ENCODE data around the gene ITGA2B. TPM values are rescaled to one million over a fixed set of nuclear protein-coding genes. Genes with fewer than 3 reads are reported as not detected.

ITGA2B gene
- total and polyA plus RNA-seq, 8 donors: under 0.01 to 2.4 (median 0.46) TPM; not detected in 3

GRCh38 chr17:44400226-44400847 is 10.9 kb upstream of the ITGA2B start:
- no peak for TF ChIP-seq POLR2AphosphoS5 (IDR thresholded peaks at IDR 0.05)
- TF ChIP-seq CTCF (IDR thresholded peaks at IDR 0.05): peak in 4 of 7 experiments; percentile 11 to 36 (median 28)
- Histone ChIP-seq H3K4me1 (no peaks in the 10 kb centered on the region), H3K36me3 (peaks cover 45 to 93% (median 83%) of the 10 kb centered on the region in 4 donors), H3K27ac (no peak overlapping the region), H3K27me3 (no peaks in the 10 kb centered on the region), H3K4me3 (no peak overlapping the region), H3K9me3 (no peaks in the 10 kb centered on the region)
- peak in 1 of 2 donors; percentile 53 for DNase-seq
- WGBS, 5 donors: 84 to 98% (median 95%) methylated on average over 3 of the region's 3 CpGs
- intact Hi-C loops (cut with DNase I; ENCODE audit: low total_unique reads): no loop called here

- TF ChIP-seq EP300 (IDR thresholded peaks at IDR 0.05) (no peak), POLR2A (IDR thresholded peaks at IDR 0.05) (no peak), POLR2AphosphoS5 (IDR thresholded peaks at IDR 0.05) (no peak)
- Histone ChIP-seq H3K4me3 (no peak overlapping the region), H3K4me1 (no peaks in the 10 kb centered on the region), H3K27me3 (no peaks in the 10 kb centered on the region), H3K27ac (no peak overlapping the region), H3K9me3 (no peaks in the 10 kb centered on the region), H3K36me3 (peaks cover 45 to 82% (median 70%) of the 10 kb centered on the region in 4 donors)
- WGBS, 5 donors: 95 to 97% (median 97%) methylated on average over 35 to 41 of the region's 41 CpGs
- intact Hi-C loops (cut with DNase I; ENCODE audit: low total_unique reads): no loop called here
- DNase-seq: no peak
Observed at GRCh38 chr17:44398692-44399691, 9.5 kb upstream of the ITGA2B start.

- Histone ChIP-seq H3K9me3 (no peaks in the 10 kb centered on the region), H3K36me3 (peaks cover 40 to 70% (median 58%) of the 10 kb centered on the region in 4 donors), H3K27ac (no peak overlapping the region), H3K4me3 (no peak overlapping the region), H3K27me3 (no peaks in the 10 kb centered on the region), H3K4me1 (peaks cover 0 to 4% (median 0%) of the 10 kb centered on the region in 4 donors)
- intact Hi-C loops (cut with DNase I; ENCODE audit: low total_unique reads): no loop called here
- no peak for DNase-seq
- TF ChIP-seq EP300 (IDR thresholded peaks at IDR 0.05) (no peak), CTCF (IDR thresholded peaks at IDR 0.05) (no peak), POLR2A (IDR thresholded peaks at IDR 0.05) (no peak)
- WGBS, 5 donors: 91 to 97% (median 94%) methylated on average over 7 to 8 of the region's 8 CpGs
Observed at GRCh38 chr17:44397479-44398440, 8.3 kb upstream of the ITGA2B start.

GRCh38 chr17:44396946-44397345 is 7.5 kb upstream of the ITGA2B start:
- intact Hi-C loops (cut with DNase I; ENCODE audit: low total_unique reads): no loop called here
- Histone ChIP-seq H3K27ac (no peak overlapping the region), H3K4me1 (peaks cover 0 to 4% (median 0%) of the 10 kb centered on the region in 4 donors), H3K9me3 (no peaks in the 10 kb centered on the region), H3K27me3 (no peaks in the 10 kb centered on the region), H3K36me3 (peaks cover 40 to 62% (median 52%) of the 10 kb centered on the region in 4 donors), H3K4me3 (no peak overlapping the region)
- WGBS, 5 donors: 93 to 98% (median 96%) methylated on average over 5 of the region's 5 CpGs
- no peak for DNase-seq
- TF ChIP-seq CTCF (IDR thresholded peaks at IDR 0.05) (no peak), POLR2A (IDR thresholded peaks at IDR 0.05) (no peak), EP300 (IDR thresholded peaks at IDR 0.05) (no peak), POLR2AphosphoS5 (IDR thresholded peaks at IDR 0.05) (no peak)

Measured in stomach (tissue), 9 donors.